Amniotic epithelial cell (primary cell): ENCODE measurements around the gene MDGA2.
"Not testable (repeated sequence)": the region's sequence is repeated elsewhere in the genome, so short reads cannot be mapped to it uniquely, and the experiment has no call there.

Source experiments
- DNase-seq: peaks from one replicate; pipeline ENCODE4 v3.0.0-alpha.2; 2010; ENCODE audit warnings: low read depth

The MDGA2 gene

DNA sequence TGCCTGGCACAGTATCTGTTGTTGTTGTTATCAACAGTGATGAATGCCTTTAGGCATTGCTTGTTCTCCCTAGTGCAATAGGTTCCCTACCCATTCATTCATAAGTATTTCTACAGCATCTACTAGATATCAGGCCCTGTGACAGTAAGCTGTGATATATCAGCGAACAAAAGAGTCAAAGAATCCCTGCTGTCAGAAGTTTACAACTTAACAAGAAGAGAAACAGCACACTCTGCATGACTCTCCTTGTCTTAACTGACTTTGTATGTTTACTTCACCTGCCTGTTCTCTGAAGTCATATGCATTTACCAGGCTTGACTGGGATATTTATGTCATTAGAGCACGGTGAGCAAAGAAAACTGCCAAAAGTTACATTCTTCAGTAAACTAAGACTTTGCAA, 571.6 kb downstream of the MDGA2 start:
- DNase-seq: no peak

DNA sequence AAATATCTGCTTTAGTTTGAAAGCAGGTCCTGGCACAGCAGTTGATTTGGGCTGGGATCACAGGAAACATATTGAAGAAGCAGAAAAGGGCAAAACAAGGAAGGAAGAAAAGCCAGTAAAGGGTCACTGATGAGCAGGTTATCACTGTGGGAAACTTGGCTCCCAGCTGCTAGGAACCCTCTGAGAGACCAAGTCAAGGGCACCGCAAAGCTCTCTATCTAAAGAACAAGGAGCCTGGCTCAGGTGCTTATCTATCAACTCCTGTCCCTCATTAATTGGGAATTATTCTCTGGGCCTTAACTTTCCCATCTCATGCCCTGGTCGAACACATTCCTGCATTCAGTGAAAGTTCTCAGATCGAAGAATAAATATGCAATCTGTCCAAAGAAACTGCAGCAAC, 572.9 kb downstream of the MDGA2 start:
- no peak for DNase-seq

DNA sequence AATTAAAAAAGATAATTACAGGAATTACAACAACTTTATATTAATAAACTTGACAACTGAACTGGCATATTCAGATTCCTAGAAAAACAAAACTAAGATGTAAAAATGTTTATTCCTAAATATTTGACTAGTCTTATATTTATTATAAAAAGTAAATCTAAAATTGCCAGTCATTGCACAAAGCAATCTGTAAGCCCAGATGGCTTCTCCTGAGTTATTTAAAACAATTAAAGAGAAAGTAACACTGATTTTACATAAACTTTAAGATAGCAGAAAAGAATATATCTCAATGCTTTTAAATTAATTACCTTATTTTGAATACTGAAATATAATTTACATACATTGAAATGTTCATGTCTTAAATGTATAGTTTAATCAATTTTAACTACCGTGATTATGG, 589.7 kb downstream of the MDGA2 start:
- no peak for DNase-seq

DNA sequence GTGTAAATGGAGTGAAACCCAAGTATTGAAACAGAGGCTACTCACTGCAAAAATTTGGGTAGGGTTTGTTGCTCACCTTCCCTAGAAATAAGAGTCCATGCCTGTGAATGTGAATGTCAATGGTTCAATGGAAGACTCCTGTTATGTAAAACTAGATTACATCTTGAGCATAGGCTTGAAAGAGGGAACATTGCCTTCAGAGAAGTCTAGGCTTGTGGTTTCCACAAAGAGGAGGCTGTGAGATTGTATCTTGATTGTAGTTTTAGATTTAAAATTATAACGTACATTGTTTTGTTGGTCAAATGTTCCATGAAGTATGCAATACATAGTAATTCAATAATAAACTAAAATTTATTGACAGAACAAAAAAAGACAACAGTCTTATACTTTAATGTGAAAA, 610.1 kb downstream of the MDGA2 start:
- no peak for DNase-seq

DNA sequence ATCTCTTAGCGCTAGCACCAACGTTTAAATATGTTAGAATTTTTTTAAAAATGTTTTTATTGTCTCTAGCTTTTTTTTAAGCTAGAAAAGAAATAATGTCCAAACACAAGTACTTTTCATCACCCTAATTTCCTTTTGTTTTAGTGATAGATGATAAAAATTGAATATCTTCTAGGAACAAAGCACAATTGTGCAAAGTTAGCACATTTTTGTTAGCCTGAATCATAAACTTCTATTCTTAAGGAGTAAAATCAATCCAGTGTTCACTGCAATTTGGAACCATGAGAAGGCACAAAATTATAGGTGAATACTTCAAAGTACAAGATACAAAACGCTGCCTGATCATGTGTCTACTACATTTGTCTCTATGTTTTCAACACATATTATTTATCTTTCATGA, 615.4 kb downstream of the MDGA2 start:
- DNase-seq: no peak

DNA sequence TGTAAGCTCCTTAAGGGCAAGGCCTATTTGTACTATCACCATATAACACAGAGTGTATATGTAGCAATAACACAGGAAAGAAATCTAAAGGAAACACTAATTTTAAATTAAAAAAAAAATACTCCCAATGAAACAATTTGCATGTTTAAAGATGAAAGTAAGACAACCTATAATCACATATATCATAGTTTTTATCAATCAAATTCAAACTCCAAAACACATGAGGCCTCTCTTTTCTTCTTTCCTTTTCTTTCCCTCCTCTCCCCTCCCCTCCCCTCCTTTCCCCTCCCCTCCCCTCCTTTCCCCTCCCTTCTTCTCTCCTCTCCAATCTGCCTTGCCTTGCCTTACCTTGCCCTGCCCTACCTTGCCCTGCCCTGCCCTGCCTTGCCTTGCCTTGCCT, 618.0 kb downstream of the MDGA2 start:
- DNase-seq: no peak

DNA sequence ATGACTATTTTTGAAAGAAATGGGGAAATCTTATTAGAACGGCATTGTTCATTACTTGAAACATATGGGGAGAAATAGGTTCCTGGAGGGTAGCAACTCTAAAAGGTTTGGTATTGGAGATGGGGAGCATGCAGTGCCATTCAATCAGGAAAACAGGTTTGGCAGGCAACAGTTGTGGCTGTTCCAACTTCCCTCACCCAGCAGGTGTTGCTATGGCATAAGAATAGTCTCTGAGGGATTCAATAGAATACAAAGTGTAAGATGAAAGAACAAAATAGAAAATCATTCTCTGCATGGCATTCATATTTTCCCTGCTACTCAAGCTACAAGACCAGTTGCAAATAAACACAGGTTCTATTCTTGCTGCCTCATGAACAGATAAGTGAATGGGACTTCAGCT, 630.6 kb downstream of the MDGA2 start:
- DNase-seq: no peak

DNA sequence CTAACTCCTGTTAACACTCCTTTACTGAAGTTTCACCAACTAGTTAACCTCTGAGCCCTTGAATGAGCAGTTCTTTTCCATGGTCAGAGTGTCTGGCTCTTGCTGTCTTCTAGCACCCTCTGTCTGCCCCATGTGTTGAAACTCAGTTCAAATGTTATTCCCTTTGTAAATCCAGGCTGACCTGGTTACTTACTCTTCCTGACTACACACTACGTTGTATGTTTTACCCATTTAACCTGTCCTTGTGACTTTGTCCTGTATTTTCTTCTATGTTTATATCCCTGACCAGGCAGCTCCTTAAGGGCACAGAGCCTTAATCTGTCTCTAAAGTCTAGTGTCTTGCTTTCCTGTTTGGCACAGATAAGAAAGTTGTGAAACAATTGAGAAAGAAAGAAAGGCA, 634.9 kb downstream of the MDGA2 start:
- DNase-seq: no peak

DNA sequence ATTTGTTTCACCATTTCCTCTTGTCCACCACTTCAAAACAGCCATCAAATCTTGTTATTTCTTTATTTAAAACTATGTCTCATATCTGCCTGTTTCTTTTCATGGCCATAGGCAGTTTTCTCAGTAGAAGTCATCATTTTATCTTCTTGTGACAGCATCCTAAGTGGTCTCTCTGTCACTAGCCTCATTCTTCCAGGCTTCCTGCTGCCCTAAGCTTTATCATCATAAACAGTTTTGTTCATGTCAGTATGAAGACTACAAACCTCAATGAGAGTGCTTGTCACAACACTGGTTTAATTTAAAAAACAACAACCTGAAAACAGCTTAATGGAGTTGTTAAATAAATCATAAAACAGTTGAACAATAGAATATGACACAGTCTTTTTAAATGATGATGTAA, 636.1 kb downstream of the MDGA2 start:
- DNase-seq: no peak

DNA sequence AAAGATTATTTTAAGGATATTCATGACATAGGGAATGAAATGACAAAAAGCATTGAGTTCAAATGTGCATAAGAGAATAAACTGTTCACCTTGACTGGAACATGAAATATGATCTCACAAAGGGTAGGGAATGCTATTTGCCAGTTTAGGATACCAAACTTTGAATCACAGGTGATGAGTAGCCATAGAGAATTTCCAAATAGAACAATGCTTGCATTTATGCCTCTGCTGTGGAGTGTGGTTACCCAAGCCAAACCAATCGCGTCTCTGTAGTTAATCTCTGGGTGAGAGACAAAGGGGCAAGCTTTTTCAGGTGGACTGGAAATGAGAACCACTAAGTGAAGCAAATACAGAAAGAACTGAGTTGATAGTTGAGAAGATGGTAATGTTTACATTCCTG, 652.7 kb downstream of the MDGA2 start:
- no peak for DNase-seq

DNA sequence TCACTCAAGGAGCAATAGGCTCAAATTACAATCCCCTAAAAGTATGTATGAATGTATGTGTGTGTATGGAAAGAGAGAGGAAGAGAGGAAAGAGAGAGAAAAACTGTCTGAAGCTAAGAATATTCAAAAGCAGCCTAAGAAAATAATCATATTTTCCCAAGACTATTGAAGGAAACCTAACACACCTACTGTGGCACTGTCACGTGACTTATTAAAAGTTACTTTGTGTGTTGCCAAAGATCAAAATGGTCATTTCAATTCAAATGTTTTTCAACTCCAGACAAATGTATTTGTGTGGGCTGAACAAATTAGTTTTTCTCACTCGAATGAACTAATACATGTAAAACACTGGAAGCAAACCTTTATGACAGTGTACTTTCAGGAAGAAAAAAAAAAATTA, 654.9 kb downstream of the MDGA2 start:
- DNase-seq: no peak

DNA sequence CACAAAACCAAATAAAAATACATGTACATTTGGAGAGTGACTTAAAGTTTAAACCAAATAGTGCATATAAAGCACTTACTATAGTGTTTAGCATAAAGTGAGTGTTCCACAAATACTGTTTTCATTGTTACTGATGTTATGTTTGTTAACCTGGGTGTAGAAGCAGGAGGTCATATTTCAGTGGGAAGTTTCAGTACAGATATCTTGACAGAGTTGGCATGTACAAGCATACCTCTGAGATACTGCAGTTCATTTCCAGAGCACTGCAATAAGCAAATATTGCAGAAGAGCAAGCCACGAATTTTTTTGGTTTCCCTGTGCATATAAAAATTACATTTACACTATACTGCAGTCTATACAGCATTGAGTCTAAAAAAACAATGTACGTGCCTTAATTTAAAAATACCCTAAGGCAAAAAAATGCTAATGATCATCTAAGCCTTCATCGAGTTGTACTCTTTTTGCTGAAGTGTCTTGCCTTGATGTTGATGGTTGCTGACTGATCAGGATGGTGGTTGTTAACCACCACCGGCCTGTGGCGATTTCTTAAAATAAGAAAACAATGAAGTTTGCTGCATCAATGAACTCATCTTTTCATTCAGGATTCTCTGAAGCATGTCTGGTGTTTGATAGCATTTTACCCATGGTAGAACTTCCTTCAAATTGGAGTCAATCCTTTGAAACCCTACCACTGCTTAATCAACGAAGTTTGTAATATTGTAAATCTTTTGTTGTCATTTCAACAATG, 662.7 kb downstream of the MDGA2 start:
- no peak for DNase-seq

DNA sequence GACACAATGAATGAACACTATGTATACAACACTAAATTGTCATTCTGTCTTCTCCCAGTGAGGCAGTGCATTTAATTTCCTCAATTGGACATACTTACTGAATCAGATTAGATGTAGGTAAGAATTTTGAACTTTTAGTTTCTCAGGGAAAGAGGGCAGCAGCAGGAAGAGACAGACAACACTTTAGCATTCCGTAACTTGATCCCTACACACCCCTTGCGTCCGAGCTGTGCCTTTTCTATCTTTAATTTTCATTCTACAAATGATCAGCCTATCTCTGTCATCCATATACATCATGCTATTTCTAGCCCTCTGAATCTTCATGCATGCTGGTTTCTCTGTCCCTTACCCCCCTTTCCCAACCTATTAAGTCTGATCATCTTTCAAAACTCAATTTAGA, 665.8 kb downstream of the MDGA2 start:
- no peak for DNase-seq

DNA sequence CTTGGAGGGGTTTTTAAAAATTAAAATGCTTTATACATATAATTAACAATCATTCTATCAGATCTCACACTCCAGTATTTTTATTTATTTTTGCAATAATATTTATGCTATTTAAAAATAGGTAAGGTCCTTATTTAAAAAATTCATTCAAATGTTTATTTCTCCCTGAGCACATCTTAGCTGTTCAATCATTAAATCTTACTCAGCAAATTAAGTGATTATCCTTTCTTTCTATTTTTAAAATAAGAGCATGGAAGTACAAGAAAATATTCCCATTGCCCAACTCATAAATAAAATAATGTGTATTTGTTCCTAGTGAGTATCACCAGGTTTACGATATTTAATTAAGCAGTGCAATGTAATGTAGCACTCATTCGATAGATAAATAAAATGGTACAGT, 666.7 kb downstream of the MDGA2 start:
- DNase-seq: no peak

DNA sequence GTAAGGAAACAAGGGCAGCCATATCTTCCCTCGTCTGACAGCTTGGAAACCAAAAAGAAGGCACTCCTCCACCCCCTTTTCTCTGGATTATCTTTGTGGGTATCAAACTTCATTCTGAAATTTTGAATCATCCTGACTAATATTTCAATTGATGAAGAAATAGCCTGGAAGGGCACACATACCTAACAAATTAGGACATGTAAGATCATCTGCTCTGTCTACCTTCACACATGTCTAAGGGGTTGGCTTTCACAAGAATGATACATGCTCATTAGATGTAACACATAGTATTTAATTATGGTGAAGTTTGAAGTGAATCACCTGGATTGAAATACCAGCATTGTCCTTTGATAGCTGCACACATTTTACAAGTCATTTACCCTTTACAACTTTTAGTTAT, 675.7 kb downstream of the MDGA2 start:
- DNase-seq: no peak

DNA sequence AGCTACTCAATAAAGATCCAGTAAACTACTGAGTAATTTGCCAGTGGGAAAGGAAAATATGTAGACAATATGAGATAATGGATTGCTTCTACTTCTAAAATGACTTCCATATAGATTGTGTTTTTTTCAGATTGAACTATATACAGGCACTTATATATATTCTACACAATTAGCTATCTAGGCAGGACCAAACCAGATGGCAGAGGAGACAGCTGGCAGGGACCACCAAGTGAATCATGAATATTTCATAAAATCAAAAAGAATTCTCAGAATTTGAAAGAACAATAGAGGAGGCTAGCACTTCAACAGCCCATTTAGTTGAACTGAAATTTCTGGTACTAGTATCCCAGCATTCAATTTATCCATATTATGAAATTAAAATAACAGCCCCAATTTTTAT, 685.8 kb downstream of the MDGA2 start:
- DNase-seq: no peak

DNA sequence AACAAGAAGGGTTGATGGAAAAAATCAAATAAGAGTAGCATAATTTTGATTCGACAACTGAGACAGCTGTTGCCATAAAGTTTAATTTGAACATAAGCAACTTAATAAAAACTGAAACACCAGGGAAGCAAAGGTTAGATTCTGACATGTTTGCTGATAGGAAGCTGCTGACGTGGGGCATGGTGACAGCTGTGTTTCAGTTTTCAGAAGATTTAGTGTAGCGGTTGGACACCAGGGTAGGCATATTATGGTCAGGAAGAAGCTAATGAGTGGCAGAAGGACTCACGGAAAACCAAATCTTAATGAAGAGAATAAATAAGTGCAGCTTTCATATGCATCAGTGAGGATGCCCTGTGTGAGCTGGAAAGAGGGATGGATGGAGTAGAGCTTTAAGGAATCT, 687.1 kb downstream of the MDGA2 start:
- no peak for DNase-seq

DNA sequence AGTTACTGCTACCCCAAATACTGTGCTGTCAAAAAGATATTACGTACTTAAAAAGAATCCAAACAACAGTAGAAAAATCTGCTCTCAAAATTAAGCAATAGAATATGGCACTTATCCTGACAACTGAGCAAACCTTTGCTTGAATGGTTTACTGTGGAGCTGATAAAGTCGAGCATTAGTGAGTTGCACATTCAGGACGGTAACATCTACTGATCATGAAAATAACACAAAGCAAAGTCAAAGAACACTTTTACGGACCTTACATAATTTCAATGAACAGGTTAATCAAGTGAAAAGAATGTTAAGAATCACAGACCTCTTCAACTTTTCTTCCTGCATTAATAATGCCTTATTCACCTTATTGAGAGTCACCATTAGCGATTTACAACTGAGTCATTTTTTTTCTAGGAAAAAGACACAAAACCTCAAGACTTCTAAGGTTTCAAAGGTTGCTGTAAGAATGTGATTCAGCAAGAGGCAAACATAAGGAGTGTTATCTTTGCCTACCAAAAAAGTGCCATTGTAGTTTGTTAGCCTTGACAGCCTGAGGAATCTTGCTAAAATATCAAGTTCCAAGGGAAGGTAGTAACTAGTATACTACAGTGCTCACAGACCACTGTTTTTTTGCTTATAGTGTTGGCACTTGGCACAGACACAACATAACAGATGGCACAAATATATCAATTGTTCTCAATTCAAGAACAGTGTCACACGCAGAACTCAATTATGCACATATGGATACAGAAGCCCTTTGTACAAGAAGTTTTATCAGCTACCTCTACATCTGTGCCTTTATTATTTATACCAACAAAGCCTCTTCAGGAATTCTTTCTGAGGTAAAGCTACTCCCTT, 689.6 kb downstream of the MDGA2 start:
- no peak for DNase-seq

DNA sequence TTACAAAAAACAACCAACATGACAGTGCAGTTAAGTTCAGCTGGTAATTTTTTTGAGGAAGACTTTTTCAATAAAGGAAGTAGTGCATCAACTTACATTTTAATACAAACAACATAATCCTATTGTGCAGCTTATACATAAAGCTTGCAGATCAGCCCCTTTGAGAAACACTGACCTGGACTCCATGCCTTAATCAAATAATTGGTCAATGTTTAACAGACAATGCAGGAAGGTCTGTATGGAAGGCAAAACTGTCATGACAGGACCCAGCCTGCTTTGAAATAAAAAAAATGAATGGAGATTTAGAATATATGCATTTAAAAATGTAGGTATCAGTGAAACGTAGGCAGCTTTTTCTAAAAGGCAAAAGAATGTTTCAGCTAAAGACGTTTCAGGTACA, 702.1 kb downstream of the MDGA2 start:
- no peak for DNase-seq

DNA sequence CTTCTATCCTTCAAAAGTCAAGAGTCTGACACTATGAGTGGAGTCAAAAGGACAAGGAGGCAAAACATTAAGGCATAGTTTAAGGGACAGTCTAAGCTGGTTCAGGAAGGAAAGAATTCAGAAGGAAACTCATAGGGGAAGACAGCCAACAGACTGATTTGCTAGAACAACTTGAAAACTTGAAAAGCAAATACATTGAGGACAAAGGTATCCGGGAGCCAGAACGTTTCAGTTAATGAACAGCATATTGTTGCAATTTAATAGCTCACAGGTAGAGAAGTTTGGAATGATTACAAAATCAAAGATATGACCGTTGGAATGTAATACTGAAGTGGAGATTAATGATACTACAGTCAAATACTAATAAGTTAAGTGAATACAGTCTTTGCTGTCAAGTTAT, 711.0 kb downstream of the MDGA2 start:
- no peak for DNase-seq

DNA sequence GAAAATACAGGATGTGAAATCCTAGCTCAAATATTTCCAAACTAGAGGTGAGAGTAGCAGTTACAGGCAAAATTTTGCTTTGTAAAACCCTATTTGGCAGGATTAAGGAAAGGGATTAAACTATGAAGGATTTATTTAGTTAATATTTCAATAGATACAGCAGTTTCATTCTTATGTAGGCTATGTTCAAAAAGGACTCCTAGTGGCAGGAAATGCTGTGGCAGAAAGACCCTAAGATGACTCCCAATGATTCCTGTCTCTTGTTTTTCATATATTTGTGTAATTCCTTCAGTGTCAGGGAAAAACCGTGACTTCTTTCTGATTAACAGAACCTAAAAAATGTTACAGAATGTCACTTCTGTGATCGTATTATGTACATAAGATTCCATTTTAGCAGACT, 724.3 kb downstream of the MDGA2 start:
- DNase-seq: no peak

DNA sequence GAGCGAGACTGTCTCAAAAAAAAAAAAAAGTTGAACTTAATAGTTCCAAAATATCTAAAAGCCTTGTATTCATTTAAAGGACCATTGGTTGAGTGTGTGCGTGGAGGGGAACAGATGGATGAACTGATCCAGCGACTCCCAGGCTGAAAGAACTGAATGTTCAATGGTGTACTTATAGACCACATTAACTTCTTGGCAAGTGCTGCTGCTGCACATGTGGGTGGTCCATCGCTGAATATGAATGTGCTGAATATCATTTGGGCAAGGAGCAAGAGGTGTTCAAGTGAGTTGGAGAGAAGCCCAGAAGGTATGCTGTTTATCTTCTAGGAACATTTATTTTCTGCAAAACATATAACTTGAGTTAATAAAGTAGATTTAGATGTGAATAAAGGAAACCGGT, 734.8 kb downstream of the MDGA2 start:
- DNase-seq: no peak

DNA sequence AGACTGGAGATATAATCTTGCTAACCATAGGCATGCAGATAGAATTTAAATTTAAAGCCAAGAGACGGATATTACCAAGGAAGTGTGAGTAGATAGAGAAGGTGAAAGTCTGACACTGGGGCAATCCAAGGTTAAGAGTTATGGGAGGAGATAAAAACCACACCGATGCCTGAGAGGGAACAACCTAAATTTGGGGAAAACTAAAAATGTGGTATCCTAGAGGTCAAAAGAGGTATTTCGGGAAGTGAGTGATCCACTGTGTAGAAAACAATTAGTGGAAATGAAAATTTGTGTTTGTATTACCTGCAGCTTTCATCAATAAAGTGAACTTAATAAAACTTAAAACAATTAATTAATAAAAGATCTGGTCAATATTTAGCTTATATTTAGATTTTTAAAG, 754.9 kb downstream of the MDGA2 start:
- DNase-seq: no peak

DNA sequence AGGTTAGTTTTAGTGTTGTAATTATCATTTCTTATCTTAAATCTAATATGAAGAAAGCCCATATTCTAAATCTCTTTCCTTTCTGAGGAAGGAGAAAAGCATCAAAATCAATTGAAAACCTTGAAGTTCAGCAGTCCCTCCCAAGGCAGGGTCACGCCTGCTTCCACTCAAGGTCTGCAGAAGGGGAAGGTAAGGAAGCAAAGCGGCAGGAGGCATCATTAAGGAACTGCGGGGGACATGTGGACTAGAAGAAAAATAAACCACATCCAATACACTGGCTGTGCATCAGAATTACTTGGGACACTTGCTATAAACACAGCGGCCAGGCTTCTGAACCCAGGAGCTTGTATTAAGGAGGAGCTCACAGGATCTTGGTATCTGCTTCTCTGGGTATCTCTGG, 759.9 kb downstream of the MDGA2 start:
- DNase-seq: not testable (repeated sequence)
